Kidney epithelial cell (primary cell): Measurements from ENCODE around the gene DNAJA4. TPM values are rescaled to one million over a fixed set of nuclear protein-coding genes. Genes with fewer than 3 reads are reported as not detected.
"Not testable (repeated sequence)": the region's sequence is repeated elsewhere in the genome, so short reads cannot be mapped to it uniquely, and the experiment has no call there.

Experiments used
- DNase-seq: peaks from one replicate; pipeline ENCODE4 v3.0.0-alpha.2; 2010; ENCODE audit warnings: low read depth
- H3K27me3 ChIP-seq: 2 replicates; pipeline ENCODE4 v1.6.0; 2011; ENCODE audit warnings: low read length; ENCODE audit not compliant: control insufficient read depth, insufficient read depth
- H3K36me3 ChIP-seq: 2 replicates; pipeline ENCODE4 v1.5.1; 2011; ENCODE audit warnings: low read length; ENCODE audit not compliant: control insufficient read depth, insufficient read depth
- H3K4me3 ChIP-seq: 2 replicates; pipeline ENCODE4 v1.5.1; 2011; ENCODE audit warnings: low read depth, mild to moderate bottlenecking, control low read depth, low read length
- CTCF ChIP-seq: IDR thresholded peaks from 2 replicates; pipeline ENCODE4 v1.5.1; 2011; ENCODE audit warnings: mild to moderate bottlenecking, moderate library complexity, low read length, control low read depth, inconsistent platforms; ENCODE audit not compliant: insufficient read depth, poor library complexity, severe bottlenecking
- total RNA-seq: library from RNA; depleted of rRNA; stranded (reverse); fragments of >200 nt; gene quantifications from 2 replicates; pipeline ENCODE4 v1.2.3, GENCODE V29; 2015

The DNAJA4 gene
- total RNA-seq, 1 donor from 2014 or later: 11.0 TPM

GRCh38 chr15:78242128-78242527 is 22.2 kb upstream of the DNAJA4 start:
- no peaks in the 10 kb centered on the region for H3K27me3 ChIP-seq
- H3K36me3 ChIP-seq: no peaks in the 10 kb centered on the region
- no peak for DNase-seq
- no peak overlapping the region for H3K4me3 ChIP-seq
- peak; percentile 35 for TF ChIP-seq CTCF

GRCh38 chr15:78243058-78243457 is 21.3 kb upstream of the DNAJA4 start:
- DNase-seq: no peak
- no peak for TF ChIP-seq CTCF
- no peak overlapping the region for H3K4me3 ChIP-seq
- H3K36me3 ChIP-seq: no peaks in the 10 kb centered on the region
- H3K27me3 ChIP-seq: no peaks in the 10 kb centered on the region

GRCh38 chr15:78243491-78243941 is 20.8 kb upstream of the DNAJA4 start:
- DNase-seq: no peak

GRCh38 chr15:78244101-78244500 is 20.3 kb upstream of the DNAJA4 start:
- no peak for TF ChIP-seq CTCF
- no peak overlapping the region for H3K4me3 ChIP-seq
- no peaks in the 10 kb centered on the region for H3K27me3 ChIP-seq
- DNase-seq: no peak
- H3K36me3 ChIP-seq: no peaks in the 10 kb centered on the region

More at GRCh38 chr15:78243491-78243941, 20.8 kb upstream of the DNAJA4 start:
- no peaks in the 10 kb centered on the region for H3K27me3 ChIP-seq
- no peak overlapping the region for H3K4me3 ChIP-seq
- no peak for TF ChIP-seq CTCF
- no peaks in the 10 kb centered on the region for H3K36me3 ChIP-seq

GRCh38 chr15:78244893-78245292 is 19.5 kb upstream of the DNAJA4 start:
- DNase-seq: no peak
- H3K36me3 ChIP-seq: no peaks in the 10 kb centered on the region
- no peak for TF ChIP-seq CTCF
- no peaks in the 10 kb centered on the region for H3K27me3 ChIP-seq
- no peak overlapping the region for H3K4me3 ChIP-seq

- not testable (repeated sequence) for H3K27me3 ChIP-seq, H3K4me3 ChIP-seq, H3K36me3 ChIP-seq, DNase-seq
Observed at GRCh38 chr15:78245392-78245791, 19.0 kb upstream of the DNAJA4 start.

- not testable (repeated sequence) for DNase-seq, H3K36me3 ChIP-seq, H3K27me3 ChIP-seq, H3K4me3 ChIP-seq
Observed at GRCh38 chr15:78245976-78246620, 18.3 kb upstream of the DNAJA4 start.
